Astrocyte of the cerebellum (primary cell): ENCODE results near the gene WDR1.

ENCODE experiments used
- DNase-seq: peaks from one replicate; pipeline ENCODE4 v3.0.0-alpha.2; 2011; ENCODE audit warnings: low read depth
- H3K4me3 ChIP-seq: 2 replicates; pipeline ENCODE4 v1.5.1; 2011; ENCODE audit warnings: mild to moderate bottlenecking, low read depth, low read length, moderate library complexity
- in situ Hi-C: cut with HindIII; loops from 2 replicates; pipeline ENCODE4 v1.10.0; 2017; ENCODE audit warnings: low sequenced_read_pairs
- TF ChIP-seq, protein P1 (sequence below): IDR thresholded peaks from 2 replicates; pipeline ENCODE4 v1.5.1; 2012; ENCODE audit warnings: low read length, low read depth, moderate library complexity, mild to moderate bottlenecking; ENCODE audit errors: missing control alignments

Gene WDR1

DNA sequence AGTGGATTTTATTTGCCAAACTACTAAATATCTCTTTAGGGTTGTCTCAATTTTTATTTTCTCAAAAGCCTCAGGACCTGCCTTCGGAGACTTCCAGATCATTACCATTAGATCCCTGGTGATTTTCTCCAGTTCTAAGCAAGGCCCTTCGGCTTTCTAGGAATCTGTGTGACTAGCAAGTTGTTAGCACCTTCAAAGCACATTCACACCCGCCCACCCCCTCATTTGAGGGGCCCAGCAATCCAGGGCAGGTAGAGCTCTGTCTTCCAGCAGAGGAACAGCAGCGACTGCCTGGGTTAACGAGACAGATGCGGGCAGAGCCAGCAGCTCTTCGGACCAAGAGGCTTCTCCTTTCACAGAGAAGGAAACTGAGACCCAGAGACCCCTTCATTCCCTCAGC is 2.0 kb downstream of the WDR1 start:
- peak overlapping the region; percentile 77 for H3K4me3 ChIP-seq
- no peak for DNase-seq
- in situ Hi-C loops = no loop called here
- TF ChIP-seq, protein P1, sequence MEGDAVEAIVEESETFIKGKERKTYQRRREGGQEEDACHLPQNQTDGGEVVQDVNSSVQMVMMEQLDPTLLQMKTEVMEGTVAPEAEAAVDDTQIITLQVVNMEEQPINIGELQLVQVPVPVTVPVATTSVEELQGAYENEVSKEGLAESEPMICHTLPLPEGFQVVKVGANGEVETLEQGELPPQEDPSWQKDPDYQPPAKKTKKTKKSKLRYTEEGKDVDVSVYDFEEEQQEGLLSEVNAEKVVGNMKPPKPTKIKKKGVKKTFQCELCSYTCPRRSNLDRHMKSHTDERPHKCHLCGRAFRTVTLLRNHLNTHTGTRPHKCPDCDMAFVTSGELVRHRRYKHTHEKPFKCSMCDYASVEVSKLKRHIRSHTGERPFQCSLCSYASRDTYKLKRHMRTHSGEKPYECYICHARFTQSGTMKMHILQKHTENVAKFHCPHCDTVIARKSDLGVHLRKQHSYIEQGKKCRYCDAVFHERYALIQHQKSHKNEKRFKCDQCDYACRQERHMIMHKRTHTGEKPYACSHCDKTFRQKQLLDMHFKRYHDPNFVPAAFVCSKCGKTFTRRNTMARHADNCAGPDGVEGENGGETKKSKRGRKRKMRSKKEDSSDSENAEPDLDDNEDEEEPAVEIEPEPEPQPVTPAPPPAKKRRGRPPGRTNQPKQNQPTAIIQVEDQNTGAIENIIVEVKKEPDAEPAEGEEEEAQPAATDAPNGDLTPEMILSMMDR = no peak

DNA sequence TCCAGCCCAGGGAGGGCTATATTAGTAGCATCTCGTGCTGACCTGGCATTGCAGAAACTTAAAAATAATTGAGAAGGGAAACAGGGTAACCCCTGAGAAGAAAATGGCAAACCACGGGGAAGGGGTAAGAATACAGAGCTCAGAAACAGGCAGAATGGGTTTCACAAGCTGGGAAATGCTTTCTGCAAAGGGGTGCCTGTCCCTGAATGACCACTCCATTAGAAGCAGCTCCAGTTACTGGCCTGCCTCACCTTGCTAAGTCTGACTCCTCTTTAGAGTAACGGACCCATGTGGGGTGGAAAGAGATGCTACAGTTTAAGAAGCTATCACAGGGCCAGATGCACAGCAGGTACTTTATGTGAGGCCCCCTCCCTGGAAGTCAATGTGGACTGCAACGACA is 2.5 kb downstream of the WDR1 start:
- H3K4me3 ChIP-seq = peak overlapping the region; percentile 6
- in situ Hi-C loops = no loop called here
- DNase-seq = no peak
- TF ChIP-seq, protein P1 = no peak

DNA sequence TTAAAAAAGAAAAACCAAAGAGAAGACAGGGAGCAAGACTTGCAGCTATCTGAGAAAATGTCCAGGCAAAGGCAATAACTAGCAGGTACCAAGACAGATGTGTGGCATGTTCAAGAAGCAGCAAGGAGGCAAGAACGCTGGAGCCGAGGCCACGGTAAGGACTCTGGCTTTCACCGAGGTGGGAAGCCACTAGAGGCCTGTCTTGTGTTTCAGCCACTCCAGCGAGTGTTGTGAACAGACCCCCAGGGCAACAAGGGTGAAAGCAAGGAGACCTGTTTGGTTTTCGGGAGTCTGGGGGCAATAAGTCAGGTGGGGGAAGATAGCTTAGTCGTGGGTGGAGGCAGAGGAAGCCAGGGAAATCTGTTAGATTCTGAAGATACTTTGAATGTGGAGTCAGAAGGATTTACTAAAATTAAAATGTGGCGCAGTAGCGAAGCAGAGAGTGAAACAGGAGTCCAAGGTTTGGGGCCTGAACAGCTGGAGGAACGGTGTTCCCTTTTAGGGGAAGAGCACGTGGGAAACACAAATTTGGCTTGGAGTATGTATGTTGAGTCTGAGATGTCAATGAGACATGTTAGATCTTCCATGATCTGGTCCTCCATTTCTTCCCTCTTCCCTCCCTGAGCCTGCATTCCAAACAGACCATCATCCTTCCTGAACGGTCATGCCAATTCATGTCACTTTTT is 3.1 kb downstream of the WDR1 start:
- H3K4me3 ChIP-seq = no peak overlapping the region
- TF ChIP-seq, protein P1 = no peak
- no peak for DNase-seq
- in situ Hi-C loops = no loop called here

DNA sequence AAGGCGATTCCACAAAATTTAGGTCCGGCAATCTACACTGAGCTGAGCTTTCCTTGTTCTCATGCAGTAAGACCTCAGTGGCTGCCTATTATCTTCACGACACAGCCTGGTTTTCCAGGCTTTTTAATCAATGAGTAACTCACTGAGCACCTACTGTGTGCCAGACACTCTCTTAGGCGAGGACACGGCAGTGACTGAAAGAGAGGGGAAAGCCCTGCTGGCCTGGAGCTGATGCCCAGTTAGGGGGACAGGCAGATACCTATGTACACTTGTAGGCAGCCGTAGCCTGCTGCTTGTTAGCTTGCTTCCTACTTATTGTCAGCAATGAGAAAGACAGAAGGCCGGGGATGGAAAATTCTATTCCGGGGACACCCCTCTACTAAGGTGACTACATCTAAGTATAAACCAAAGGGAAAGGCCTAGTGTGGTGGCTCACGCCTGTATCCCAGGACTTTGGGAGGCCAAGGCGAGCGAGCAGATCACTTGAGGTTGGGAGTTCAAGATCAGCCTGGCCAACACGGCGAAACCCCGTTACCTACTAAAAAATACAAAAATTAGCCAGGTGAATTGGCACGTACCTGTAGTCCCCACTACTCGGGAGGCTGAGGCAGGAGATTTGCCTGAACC is 3.8 kb downstream of the WDR1 start:
- no peak for DNase-seq
- TF ChIP-seq, protein P1 = no peak
- in situ Hi-C loops = no loop called here
- no peak overlapping the region for H3K4me3 ChIP-seq

DNA sequence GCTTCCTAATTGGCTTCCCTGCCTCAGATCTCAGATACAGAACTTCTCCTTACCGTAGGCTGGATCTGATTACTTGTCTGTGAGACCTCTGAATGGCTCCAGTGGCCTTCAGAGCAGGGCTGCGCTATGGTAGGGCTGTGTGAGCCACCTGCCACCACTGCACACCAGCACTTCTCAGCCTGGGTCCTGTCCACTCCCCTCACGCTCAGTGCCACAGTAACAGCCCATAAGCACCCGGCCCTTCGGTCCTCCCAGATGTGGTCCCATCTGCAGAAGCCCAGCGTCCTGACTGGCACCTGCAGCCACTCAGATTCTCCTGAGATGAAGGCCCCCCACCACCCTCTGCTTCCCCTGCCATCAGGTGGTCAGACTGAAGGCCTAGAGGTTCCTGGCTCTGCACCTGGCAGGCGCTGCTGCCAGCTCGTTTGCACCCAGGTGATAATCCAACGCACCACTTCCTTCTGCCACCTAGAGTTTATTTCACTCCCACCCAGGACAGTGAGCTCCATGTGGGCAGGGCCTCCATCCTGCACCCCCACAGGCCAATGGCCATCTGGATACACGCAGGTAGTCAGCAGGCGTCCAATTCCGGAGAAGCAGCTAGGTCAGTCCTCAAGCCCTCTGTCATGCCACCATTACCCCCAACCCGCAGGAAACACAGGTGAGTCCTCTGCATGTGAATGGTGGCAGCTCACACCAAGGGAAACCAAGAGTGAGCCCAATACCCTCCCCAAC is 5.4 kb downstream of the WDR1 start:
- in situ Hi-C loops = no loop called here
- TF ChIP-seq, protein P1 = no peak
- H3K4me3 ChIP-seq = no peak overlapping the region

DNA sequence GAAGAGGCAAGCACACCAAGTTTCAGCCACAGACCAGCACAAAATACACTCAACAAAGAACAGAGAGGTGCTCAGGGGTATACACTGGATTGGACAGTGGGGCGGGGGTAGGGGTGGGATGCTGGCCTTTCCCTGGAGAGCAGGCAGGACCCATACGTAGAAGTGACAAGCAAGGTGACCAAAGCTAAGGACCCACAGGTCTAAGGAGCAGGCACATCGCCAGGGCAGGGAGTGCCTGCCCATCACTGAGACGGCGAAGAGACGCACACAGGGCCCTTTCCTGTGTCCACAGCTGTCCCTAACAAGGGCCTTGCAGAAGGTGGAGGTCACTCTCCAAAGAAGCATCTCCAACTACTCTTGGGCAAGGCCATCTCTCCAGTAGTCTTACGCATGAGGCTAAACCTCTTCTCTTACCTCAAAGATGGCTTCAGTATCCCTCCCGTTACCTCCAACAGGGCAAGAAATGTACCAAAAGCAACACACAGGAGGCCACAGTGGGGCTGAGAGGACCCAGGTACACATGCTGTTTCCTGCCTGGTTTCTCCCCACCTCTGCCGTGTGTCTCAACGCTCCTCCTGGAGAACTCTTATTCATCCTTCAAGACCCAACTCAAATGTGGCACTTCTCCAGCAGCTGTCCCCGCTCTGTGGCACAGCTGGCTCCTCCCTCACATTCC is 6.5 kb downstream of the WDR1 start:
- in situ Hi-C loops = no loop called here
- H3K4me3 ChIP-seq = no peak overlapping the region
- TF ChIP-seq, protein P1 = no peak
- no peak for DNase-seq

More for the DNA sequence above, 5.4 kb downstream of the WDR1 start:
- no peak for DNase-seq
